ENCODE data around the gene RAPGEF6. TPM values are rescaled to one million over a fixed set of nuclear protein-coding genes. Genes with fewer than 3 reads are reported as not detected.
"Not testable (repeated sequence)": the region's sequence is repeated elsewhere in the genome, so short reads cannot be mapped to it uniquely, and the experiment has no call there.

Gene RAPGEF6
- total and polyA plus RNA-seq, 8 donors: 18.2 to 23.7 (median 20.1) TPM

- Histone ChIP-seq H3K4me1 (peaks cover 0 to 19% of the 10 kb centered on the region in 2 donors), H3K36me3 (peaks cover 0 to 26% of the 10 kb centered on the region in 2 donors), H3K27me3 (no peaks in the 10 kb centered on the region), H3K4me3 (no peak overlapping the region), H3K27ac (peak overlapping the region in 1 of 2 donors; percentile 48), H3K9me3 (no peaks in the 10 kb centered on the region)
- ATAC-seq (no peak), DNase-seq (no peak)
- TF ChIP-seq CTCF (IDR thresholded peaks at IDR 0.05): no peak
- intact Hi-C loops (cut with DNase I): no loop called here
These were observed 47.1 kb upstream of the RAPGEF6 start for GRCh38 chr5:131682175-131682574.

- H3K27me3 ChIP-seq: no peaks in the 10 kb centered on the region
- intact Hi-C loops (cut with DNase I): no loop called here
- H3K4me3 ChIP-seq: no peak overlapping the region
- ATAC-seq (peak; percentile 69), DNase-seq (no peak)
- peaks cover 0 to 46% of the 10 kb centered on the region in 2 donors for H3K36me3 ChIP-seq
- no peak for TF ChIP-seq CTCF (IDR thresholded peaks at IDR 0.05)
- H3K4me1 ChIP-seq: peaks cover 0 to 19% of the 10 kb centered on the region in 2 donors
- H3K9me3 ChIP-seq: no peaks in the 10 kb centered on the region
- peak overlapping the region in 1 of 2 donors; percentile 45 for H3K27ac ChIP-seq
These were observed 44.9 kb upstream of the RAPGEF6 start for GRCh38 chr5:131679911-131680310.

GRCh38 chr5:131678273-131678672 is 43.2 kb upstream of the RAPGEF6 start:
- peaks cover 0 to 60% of the 10 kb centered on the region in 2 donors for H3K36me3 ChIP-seq
- intact Hi-C loops (cut with DNase I): not testable (repeated sequence)

GRCh38 chr5:131677115-131677514 is 42.1 kb upstream of the RAPGEF6 start:
- DNase-seq: no peak
- Histone ChIP-seq H3K27me3 (no peaks in the 10 kb centered on the region), H3K4me1 (peaks cover 8 to 32% of the 10 kb centered on the region in 2 donors), H3K27ac (no peak overlapping the region), H3K4me3 (no peak overlapping the region), H3K36me3 (peaks cover 0 to 71% of the 10 kb centered on the region in 2 donors), H3K9me3 (no peaks in the 10 kb centered on the region)
- intact Hi-C loops (cut with DNase I): no loop called here
- no peak for TF ChIP-seq CTCF (IDR thresholded peaks at IDR 0.05)
- no peak for ATAC-seq

More at GRCh38 chr5:131678273-131678672, 43.2 kb upstream of the RAPGEF6 start:
- H3K9me3 ChIP-seq, ATAC-seq, H3K4me3 ChIP-seq, H3K27me3 ChIP-seq, DNase-seq: not testable (repeated sequence)
- peaks cover 0 to 21% of the 10 kb centered on the region in 2 donors for H3K4me1 ChIP-seq
- H3K27ac ChIP-seq: peak overlapping the region in 1 of 2 donors; percentile 13

GRCh38 chr5:131672776-131673175 is 37.7 kb upstream of the RAPGEF6 start:
- no peak for TF ChIP-seq CTCF (IDR thresholded peaks at IDR 0.05)
- H3K9me3 ChIP-seq: no peaks in the 10 kb centered on the region
- peak overlapping the region; percentile 26 to 84 for H3K27ac ChIP-seq
- peak in 1 of 4 donors; percentile 35 for DNase-seq
- no peaks in the 10 kb centered on the region for H3K27me3 ChIP-seq
- no peak overlapping the region for H3K4me3 ChIP-seq
- intact Hi-C loops (cut with DNase I): no loop called here
- peaks cover 0 to 96% of the 10 kb centered on the region in 2 donors for H3K36me3 ChIP-seq
- ATAC-seq: peak; percentile 22
- H3K4me1 ChIP-seq: peaks cover 18 to 25% of the 10 kb centered on the region in 2 donors

All from left lung (tissue), 10 donors.